ENCODE results near the gene RHOC.

The RHOC gene

DNA sequence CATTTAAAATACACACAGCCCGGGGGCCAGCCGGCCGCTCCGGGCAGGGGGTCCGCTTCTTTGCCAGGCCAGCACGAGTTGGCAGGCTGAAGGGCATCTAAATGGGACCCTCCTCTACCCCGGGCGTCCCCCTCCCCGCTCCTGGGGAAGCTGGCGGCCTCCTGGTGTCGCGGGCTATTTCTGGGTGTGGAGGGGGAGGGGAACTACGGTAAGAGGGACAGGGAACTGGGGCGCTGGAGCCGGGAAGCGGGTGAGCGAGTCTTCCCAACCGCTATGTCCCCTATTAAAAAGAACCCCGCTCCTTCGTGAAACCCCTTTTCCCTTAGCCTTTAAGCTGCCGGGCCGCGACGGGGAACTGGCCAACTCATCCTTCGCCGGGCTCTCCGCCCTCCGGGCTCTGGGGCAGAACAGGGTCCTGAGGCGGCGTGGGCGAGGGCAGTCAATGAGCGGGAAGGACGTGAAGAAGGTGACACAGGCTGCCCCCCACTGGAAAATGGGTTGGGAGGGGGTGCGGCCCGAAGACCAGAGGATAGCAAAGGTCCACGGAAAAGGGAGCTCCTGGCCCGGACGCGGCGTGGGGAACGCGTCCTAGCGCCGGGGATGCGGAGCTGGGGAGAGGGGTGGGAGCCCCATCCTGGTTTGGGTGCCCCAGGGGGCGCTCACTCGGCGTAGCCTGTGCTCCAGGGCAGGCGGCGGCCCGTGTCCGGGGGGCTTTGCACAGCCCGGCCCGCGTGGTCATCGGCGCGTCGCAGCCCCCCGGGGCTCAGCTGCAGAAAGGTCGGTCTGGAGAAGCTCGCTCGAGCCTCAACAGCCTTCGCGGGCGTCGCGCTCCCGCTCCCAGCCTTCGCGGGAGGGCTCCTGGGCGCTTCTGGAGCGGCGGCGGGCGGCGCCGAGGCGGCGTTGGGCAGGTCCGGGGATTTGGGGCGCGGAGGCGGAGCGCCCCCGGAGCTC lies 7.7 kb upstream of the RHOC start:
- peaks cover 32% of the 10 kb centered on the region for H3K27me3 ChIP-seq (ENCODE audit: insufficient read depth, poor library complexity, severe bottlenecking)
- no peak for DNase-seq (ENCODE audit: low read depth in 1 of 2, low spot score in 1 of 2)
- TF ChIP-seq, protein P1, sequence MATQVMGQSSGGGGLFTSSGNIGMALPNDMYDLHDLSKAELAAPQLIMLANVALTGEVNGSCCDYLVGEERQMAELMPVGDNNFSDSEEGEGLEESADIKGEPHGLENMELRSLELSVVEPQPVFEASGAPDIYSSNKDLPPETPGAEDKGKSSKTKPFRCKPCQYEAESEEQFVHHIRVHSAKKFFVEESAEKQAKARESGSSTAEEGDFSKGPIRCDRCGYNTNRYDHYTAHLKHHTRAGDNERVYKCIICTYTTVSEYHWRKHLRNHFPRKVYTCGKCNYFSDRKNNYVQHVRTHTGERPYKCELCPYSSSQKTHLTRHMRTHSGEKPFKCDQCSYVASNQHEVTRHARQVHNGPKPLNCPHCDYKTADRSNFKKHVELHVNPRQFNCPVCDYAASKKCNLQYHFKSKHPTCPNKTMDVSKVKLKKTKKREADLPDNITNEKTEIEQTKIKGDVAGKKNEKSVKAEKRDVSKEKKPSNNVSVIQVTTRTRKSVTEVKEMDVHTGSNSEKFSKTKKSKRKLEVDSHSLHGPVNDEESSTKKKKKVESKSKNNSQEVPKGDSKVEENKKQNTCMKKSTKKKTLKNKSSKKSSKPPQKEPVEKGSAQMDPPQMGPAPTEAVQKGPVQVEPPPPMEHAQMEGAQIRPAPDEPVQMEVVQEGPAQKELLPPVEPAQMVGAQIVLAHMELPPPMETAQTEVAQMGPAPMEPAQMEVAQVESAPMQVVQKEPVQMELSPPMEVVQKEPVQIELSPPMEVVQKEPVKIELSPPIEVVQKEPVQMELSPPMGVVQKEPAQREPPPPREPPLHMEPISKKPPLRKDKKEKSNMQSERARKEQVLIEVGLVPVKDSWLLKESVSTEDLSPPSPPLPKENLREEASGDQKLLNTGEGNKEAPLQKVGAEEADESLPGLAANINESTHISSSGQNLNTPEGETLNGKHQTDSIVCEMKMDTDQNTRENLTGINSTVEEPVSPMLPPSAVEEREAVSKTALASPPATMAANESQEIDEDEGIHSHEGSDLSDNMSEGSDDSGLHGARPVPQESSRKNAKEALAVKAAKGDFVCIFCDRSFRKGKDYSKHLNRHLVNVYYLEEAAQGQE (IDR thresholded peaks at IDR 0.05; ENCODE audit: insufficient replicate concordance, low read depth) = no peak
- TF ChIP-seq, protein P2, sequence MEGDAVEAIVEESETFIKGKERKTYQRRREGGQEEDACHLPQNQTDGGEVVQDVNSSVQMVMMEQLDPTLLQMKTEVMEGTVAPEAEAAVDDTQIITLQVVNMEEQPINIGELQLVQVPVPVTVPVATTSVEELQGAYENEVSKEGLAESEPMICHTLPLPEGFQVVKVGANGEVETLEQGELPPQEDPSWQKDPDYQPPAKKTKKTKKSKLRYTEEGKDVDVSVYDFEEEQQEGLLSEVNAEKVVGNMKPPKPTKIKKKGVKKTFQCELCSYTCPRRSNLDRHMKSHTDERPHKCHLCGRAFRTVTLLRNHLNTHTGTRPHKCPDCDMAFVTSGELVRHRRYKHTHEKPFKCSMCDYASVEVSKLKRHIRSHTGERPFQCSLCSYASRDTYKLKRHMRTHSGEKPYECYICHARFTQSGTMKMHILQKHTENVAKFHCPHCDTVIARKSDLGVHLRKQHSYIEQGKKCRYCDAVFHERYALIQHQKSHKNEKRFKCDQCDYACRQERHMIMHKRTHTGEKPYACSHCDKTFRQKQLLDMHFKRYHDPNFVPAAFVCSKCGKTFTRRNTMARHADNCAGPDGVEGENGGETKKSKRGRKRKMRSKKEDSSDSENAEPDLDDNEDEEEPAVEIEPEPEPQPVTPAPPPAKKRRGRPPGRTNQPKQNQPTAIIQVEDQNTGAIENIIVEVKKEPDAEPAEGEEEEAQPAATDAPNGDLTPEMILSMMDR (IDR thresholded peaks at IDR 0.05; ENCODE audit: insufficient read depth, low read length) = no peak
- no peak for TF ChIP-seq POLR2AphosphoS5 (IDR thresholded peaks at IDR 0.05; ENCODE audit: low read depth)
- TF ChIP-seq SPI1 (IDR thresholded peaks at IDR 0.05; ENCODE audit: borderline replicate concordance, low read depth) = no peak
- TF ChIP-seq GABPA (IDR thresholded peaks at IDR 0.05; ENCODE audit: low read depth) = no peak
- H3K27ac ChIP-seq (replicated peaks) = no peak overlapping the region
- peak overlapping the region; percentile 47 for H3K4me3 ChIP-seq (replicated peaks; ENCODE audit: insufficient read depth, low read length)

DNA sequence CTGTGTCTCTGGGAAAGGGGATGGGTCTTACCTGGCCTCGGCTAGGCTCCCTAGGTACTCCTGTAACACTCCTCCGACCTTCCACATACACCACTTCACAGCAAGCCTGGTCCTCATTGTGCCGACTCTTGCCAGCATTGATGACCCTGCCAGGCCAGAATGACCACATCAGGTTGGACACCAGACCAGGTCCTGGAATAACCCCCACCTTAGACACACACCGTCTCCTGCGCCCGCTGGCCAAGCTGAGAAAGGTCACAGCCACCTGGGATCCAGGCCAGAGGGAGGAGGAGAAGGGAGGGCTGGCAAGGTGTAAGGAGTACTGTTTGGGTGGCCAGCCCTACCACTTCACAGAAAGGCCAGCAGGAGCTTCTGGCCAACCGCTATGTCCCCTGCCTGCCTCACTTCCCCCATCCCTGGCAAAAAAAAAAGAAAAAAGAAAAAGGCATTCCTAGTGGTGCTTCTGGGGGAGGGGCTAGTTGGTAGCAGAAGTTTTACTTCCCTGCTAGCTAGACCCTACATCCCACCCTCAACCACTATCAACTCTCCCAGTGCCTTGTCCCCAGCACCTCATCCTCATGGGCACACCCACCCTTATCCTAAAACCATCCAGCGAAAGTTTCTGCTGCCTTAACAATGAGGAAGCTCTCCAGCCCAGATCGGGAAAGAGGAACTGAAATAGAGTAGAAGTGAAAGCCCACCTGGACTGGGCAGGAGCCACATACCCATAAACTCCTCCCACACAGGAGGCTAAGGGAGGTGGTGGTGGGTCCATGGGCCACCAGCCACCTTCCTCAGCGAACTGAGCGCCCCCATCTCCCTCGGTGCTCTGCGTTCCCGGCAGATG lies 6.8 kb upstream of the RHOC start:
- peak; percentile 53 to 58 for DNase-seq (ENCODE audit: low read depth in 1 of 2, low spot score in 1 of 2)
- Histone ChIP-seq H3K4me3 (replicated peaks; ENCODE audit: insufficient read depth, low read length) (peak overlapping the region; percentile 47), H3K27ac (replicated peaks) (no peak overlapping the region), H3K27me3 (ENCODE audit: insufficient read depth, poor library complexity, severe bottlenecking) (peaks cover 39% of the 10 kb centered on the region)
- peak; percentile 98 for TF ChIP-seq SPI1 (IDR thresholded peaks at IDR 0.05; ENCODE audit: borderline replicate concordance, low read depth)
- TF ChIP-seq, protein P2 (IDR thresholded peaks at IDR 0.05; ENCODE audit: insufficient read depth, low read length) = no peak
- TF ChIP-seq, protein P1 (IDR thresholded peaks at IDR 0.05; ENCODE audit: insufficient replicate concordance, low read depth) = no peak
- TF ChIP-seq POLR2AphosphoS5 (IDR thresholded peaks at IDR 0.05; ENCODE audit: low read depth) = no peak
- TF ChIP-seq GABPA (IDR thresholded peaks at IDR 0.05; ENCODE audit: low read depth) = no peak

DNA sequence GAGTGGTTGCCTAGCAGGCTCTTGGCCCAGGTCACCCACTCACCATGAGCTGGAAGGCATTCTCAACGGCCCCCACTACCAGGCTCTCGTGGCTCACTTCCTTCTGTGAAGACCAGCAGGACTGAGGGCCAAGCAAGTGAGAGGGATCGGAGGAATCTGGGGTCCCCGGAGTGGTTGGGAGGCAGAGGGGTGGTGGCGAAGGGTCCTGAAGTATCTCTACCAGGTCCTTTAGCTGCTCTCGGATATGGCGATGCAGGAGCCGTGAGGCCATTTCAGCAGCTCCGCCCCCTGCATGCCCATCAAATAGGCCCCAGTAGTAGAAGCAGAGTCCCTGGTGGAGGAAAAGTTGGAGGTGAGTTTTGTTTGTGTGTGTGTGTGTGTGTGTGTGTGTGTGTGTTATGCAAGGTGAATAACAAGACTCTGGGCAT lies 5.8 kb upstream of the RHOC start:
- DNase-seq (ENCODE audit: low read depth in 1 of 2, low spot score in 1 of 2) = no peak
- Histone ChIP-seq H3K27ac (replicated peaks) (no peak overlapping the region), H3K4me3 (replicated peaks; ENCODE audit: insufficient read depth, low read length) (no peak overlapping the region), H3K27me3 (ENCODE audit: insufficient read depth, poor library complexity, severe bottlenecking) (peaks cover 42% of the 10 kb centered on the region)
- TF ChIP-seq, protein P2 (IDR thresholded peaks at IDR 0.05; ENCODE audit: insufficient read depth, low read length) = no peak
- TF ChIP-seq POLR2AphosphoS5 (IDR thresholded peaks at IDR 0.05; ENCODE audit: low read depth) = no peak
- no peak for TF ChIP-seq SPI1 (IDR thresholded peaks at IDR 0.05; ENCODE audit: borderline replicate concordance, low read depth)
- no peak for TF ChIP-seq GABPA (IDR thresholded peaks at IDR 0.05; ENCODE audit: low read depth)
- TF ChIP-seq, protein P1 (IDR thresholded peaks at IDR 0.05; ENCODE audit: insufficient replicate concordance, low read depth) = no peak

Data from HL-60 (cell line).